Measurements from ENCODE around the gene MPL. TPM values are rescaled to one million over a fixed set of nuclear protein-coding genes. Genes with fewer than 3 reads are reported as not detected.

The MPL gene
- polyA plus RNA-seq, 1 experiment = not detected

DNA sequence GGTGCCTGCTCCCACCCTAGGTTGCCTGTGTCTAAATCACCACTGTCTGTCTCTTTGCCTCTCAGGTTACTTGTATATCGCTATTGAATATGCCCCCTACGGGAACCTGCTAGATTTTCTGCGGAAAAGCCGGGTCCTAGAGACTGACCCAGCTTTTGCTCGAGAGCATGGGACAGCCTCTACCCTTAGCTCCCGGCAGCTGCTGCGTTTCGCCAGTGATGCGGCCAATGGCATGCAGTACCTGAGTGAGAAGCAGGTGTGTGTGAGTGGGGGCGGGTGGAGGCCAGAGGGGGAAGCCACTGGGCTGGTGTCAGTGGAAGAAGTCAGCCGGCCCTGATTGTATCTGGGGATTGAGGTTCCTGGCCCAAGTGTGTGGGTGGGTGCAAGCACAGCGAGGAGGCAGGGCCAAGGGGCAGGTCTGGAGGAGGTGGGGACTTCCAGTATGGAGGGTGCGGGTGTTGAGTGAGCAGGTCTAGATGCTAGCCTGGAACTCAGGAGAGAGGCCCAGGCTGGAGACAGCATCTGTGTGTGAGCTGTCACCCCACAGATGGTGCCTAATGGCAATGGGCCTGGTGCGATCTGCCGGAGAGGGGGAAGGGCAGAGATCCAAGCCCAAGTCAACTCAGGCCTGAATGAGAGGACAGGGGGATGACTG, 19.7 kb upstream of the MPL start:
- no peak for DNase-seq (ENCODE audit: low read depth, low spot score)
- CTCF ChIA-PET = no interaction called here
- TF ChIP-seq, protein P1, sequence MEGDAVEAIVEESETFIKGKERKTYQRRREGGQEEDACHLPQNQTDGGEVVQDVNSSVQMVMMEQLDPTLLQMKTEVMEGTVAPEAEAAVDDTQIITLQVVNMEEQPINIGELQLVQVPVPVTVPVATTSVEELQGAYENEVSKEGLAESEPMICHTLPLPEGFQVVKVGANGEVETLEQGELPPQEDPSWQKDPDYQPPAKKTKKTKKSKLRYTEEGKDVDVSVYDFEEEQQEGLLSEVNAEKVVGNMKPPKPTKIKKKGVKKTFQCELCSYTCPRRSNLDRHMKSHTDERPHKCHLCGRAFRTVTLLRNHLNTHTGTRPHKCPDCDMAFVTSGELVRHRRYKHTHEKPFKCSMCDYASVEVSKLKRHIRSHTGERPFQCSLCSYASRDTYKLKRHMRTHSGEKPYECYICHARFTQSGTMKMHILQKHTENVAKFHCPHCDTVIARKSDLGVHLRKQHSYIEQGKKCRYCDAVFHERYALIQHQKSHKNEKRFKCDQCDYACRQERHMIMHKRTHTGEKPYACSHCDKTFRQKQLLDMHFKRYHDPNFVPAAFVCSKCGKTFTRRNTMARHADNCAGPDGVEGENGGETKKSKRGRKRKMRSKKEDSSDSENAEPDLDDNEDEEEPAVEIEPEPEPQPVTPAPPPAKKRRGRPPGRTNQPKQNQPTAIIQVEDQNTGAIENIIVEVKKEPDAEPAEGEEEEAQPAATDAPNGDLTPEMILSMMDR (IDR thresholded peaks at IDR 0.05; ENCODE audit: low read depth, low read length) = no peak
- Histone ChIP-seq H3K4me3 (ENCODE audit: low read depth, low read length) (no peak overlapping the region), H3K27ac (ENCODE audit: low read depth, low read length) (peak overlapping the region; percentile 11), H3K9me3 (ENCODE audit: control insufficient read depth, insufficient read depth, low read length) (no peaks in the 10 kb centered on the region; the same call in 1 of the 2 replicates), H3K27me3 (ENCODE audit: control insufficient read depth, insufficient read depth, low read length) (no peaks in the 10 kb centered on the region)
- POLR2A ChIA-PET = no interaction called here

DNA sequence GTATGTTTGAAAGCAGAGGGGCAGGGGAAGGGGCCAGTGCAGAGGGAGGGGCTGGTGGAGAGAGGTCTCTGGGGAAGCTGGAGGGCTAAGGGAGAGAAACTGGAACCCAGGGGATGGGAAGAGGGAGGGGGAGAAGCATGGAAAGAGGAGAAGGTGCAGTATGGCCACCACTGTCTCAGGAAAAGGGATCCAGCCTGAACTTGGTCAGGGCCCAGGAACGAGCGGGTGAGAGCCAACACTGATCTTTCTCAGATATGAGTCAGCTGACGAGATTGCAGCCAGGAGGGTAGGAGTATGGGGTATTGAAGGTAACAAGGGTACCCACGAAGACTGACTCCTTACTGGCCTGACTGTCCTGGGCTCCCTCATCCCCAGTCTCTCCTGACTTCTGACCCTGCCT, 18.8 kb upstream of the MPL start:
- Histone ChIP-seq H3K27me3 (ENCODE audit: control insufficient read depth, insufficient read depth, low read length) (no peaks in the 10 kb centered on the region), H3K9me3 (ENCODE audit: control insufficient read depth, insufficient read depth, low read length) (no peaks in the 10 kb centered on the region), H3K4me3 (ENCODE audit: low read depth, low read length) (no peak overlapping the region), H3K27ac (ENCODE audit: low read depth, low read length) (no peak overlapping the region)
- POLR2A ChIA-PET = no interaction called here
- TF ChIP-seq, protein P1 (IDR thresholded peaks at IDR 0.05; ENCODE audit: low read depth, low read length) = no peak
- CTCF ChIA-PET = no interaction called here
- no peak for DNase-seq (ENCODE audit: low read depth, low spot score)

DNA sequence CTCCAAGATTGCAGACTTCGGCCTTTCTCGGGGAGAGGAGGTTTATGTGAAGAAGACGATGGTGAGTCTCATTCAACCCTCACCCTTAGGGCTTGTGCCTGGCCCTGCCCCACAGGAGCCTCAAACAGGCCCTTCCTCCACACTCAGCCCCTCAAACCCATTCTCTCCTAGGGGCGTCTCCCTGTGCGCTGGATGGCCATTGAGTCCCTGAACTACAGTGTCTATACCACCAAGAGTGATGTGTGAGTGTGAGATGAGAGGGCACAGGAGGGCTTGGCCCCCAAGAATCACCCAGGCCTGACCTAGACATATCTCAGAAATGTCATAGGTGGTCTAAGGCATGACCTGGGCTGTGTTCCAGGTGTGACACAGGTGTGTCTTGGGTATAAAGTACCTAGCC, 18.3 kb upstream of the MPL start:
- Histone ChIP-seq H3K9me3 (ENCODE audit: control insufficient read depth, insufficient read depth, low read length) (no peaks in the 10 kb centered on the region), H3K27me3 (ENCODE audit: control insufficient read depth, insufficient read depth, low read length) (no peaks in the 10 kb centered on the region), H3K4me3 (ENCODE audit: low read depth, low read length) (no peak overlapping the region), H3K27ac (ENCODE audit: low read depth, low read length) (no peak overlapping the region)
- TF ChIP-seq, protein P1 (IDR thresholded peaks at IDR 0.05; ENCODE audit: low read depth, low read length) = no peak
- ChIA-PET POLR2A (no interaction called here), CTCF (no interaction called here)
- no peak for DNase-seq (ENCODE audit: low read depth, low spot score)

DNA sequence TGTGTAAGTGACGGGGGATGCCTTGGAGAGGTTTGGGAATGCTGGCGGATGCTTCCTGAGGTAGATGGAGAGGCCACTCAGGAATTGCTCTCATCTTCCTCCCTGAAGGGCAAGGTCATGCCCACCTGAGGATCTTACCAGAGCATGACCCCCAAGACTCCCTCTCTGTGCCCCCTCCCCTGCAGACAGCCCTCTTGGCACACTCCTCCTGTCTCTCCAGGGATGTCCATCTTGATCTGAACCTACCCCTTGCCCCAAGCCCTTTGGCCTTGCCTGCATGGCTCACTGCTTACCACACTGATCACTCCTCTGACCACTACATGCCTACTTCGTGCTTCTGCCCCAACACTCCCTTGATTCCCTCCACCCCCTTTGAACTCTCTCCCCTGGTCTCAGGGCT, 17.9 kb upstream of the MPL start:
- CTCF ChIA-PET = no interaction called here
- no peak overlapping the region for H3K4me3 ChIP-seq (ENCODE audit: low read depth, low read length)
- POLR2A ChIA-PET = no interaction called here
- no peaks in the 10 kb centered on the region for H3K27me3 ChIP-seq (ENCODE audit: control insufficient read depth, insufficient read depth, low read length)
- H3K9me3 ChIP-seq (ENCODE audit: control insufficient read depth, insufficient read depth, low read length) = no peaks in the 10 kb centered on the region
- TF ChIP-seq, protein P1 (IDR thresholded peaks at IDR 0.05; ENCODE audit: low read depth, low read length) = no peak
- H3K27ac ChIP-seq (ENCODE audit: low read depth, low read length) = no peak overlapping the region
- DNase-seq (ENCODE audit: low read depth, low spot score) = no peak

DNA sequence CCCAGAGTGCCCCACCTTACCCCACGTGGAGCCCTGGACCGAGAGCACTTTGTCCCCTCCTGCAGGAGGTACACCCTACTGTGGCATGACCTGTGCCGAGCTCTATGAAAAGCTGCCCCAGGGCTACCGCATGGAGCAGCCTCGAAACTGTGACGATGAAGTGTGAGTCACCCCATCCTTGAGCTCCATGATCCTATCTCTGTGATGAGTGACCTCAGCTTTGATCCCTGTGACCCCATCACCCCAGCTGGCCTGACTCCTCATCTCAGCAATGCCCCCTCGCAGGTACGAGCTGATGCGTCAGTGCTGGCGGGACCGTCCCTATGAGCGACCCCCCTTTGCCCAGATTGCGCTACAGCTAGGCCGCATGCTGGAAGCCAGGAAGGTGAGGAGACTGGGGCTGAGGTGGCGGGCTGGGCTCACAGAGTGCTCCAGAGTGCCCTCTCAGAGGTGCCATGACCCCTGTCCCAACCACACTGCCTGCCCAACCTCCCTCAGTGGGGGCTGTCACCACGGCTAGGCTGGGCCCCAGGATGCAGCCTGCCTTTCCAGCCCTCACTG, 16.2 kb upstream of the MPL start:
- ChIA-PET CTCF (no interaction called here), POLR2A (interaction anchor here (0.6 kb wide), 1 partner anchor 17 kb away, joined by 3 read pairs; no protein-coding TSS in a partner anchor)
- Histone ChIP-seq H3K27me3 (ENCODE audit: control insufficient read depth, insufficient read depth, low read length) (no peaks in the 10 kb centered on the region), H3K4me3 (ENCODE audit: low read depth, low read length) (no peak overlapping the region), H3K9me3 (ENCODE audit: control insufficient read depth, insufficient read depth, low read length) (peaks cover 3% of the 10 kb centered on the region), H3K27ac (ENCODE audit: low read depth, low read length) (no peak overlapping the region)
- TF ChIP-seq, protein P1 (IDR thresholded peaks at IDR 0.05; ENCODE audit: low read depth, low read length) = no peak
- no peak for DNase-seq (ENCODE audit: low read depth, low spot score)

Measured in AG04450 (cell line).